ENCODE data around the gene KIAA0513. TPM values are rescaled to one million over a fixed set of nuclear protein-coding genes. Genes with fewer than 3 reads are reported as not detected.

KIAA0513 gene
- total and polyA plus RNA-seq, 2 of the 13 experiments (the other 11 are each of a cell fraction or from before 2014, with no cell fraction given) = 1.8 TPM

GRCh38 chr16:85137323-85138072 is 109.9 kb downstream of the KIAA0513 start (continued):
- peak; percentile 87 for TF ChIP-seq NR2C2 (CRISPR knock-in tag; IDR thresholded peaks at IDR 0.05; ENCODE audit: borderline replicate concordance)
- TF ChIP-seq PHF21A (CRISPR knock-in tag; IDR thresholded peaks at IDR 0.05) = 0 out of 2 replicates have a peak, but pooled peaks have one; percentile 4
- TF ChIP-seq NR2F2 (IDR thresholded peaks at IDR 0.05; ENCODE audit: borderline replicate concordance, low read depth) = no peak; the same call in 1 of the 2 replicates
- TF ChIP-seq ZNF207 (IDR thresholded peaks at IDR 0.05; ENCODE audit: borderline replicate concordance) = no peak
- peak; percentile 90; the same call in 1 of the 2 replicates for TF ChIP-seq ZNF766 (CRISPR knock-in tag; IDR thresholded peaks at IDR 0.05; ENCODE audit: borderline replicate concordance)
- TF ChIP-seq HMGXB3 (CRISPR knock-in tag; IDR thresholded peaks at IDR 0.05; ENCODE audit: borderline replicate concordance) = 0 out of 2 replicates have a peak, but pooled peaks have one; percentile 46
- peak; percentile 75; the same call in 1 of the 2 replicates for TF ChIP-seq TSC22D2 (CRISPR knock-in tag; IDR thresholded peaks at IDR 0.05; ENCODE audit: borderline replicate concordance)
- no peak for TF ChIP-seq EHMT2 (IDR thresholded peaks at IDR 0.05; ENCODE audit: borderline replicate concordance, low read depth, low read length)
- TF ChIP-seq ZNF562 (CRISPR knock-in tag; IDR thresholded peaks at IDR 0.05; ENCODE audit: borderline replicate concordance) = no peak
- peak; percentile 29; the same call in 1 of the 2 replicates for TF ChIP-seq ZBTB40 (IDR thresholded peaks at IDR 0.05)
- 0 out of 2 replicates have a peak, but pooled peaks have one; percentile 61 for TF ChIP-seq ZBTB40 (CRISPR knock-in tag; IDR thresholded peaks at IDR 0.05)
- TF ChIP-seq NRL (CRISPR knock-in tag; IDR thresholded peaks at IDR 0.05; ENCODE audit: borderline replicate concordance) = peak; percentile 63; the same call in 1 of the 2 replicates
- TF ChIP-seq NR2F1 (CRISPR knock-in tag; IDR thresholded peaks at IDR 0.05) = peak; percentile 37 to 83; a peak in 2 of 4 replicates
- TF ChIP-seq U2AF1 (optimal IDR thresholded peaks at IDR 0.05; ENCODE audit: low read depth, low read length) = no peak

All from HepG2 (cell line).